KMS-11 (cell line): ENCODE results near the gene ACSL1.

ENCODE experiments used
- H2AFZ ChIP-seq: fragments of 200-600 bp; sonication (generic); 2 replicates; pipeline ENCODE4 v1.6.1; 2016; ENCODE audit warnings: antibody characterized with exemption, mixed run types, low read depth
- H3K27ac ChIP-seq: fragments of 200-600 bp; sonication (generic); 2 replicates; pipeline ENCODE4 v1.6.1; 2016; ENCODE audit warnings: mild to moderate bottlenecking, mixed run types
- H3K27me3 ChIP-seq: fragments of 200-600 bp; sonication (generic); 2 replicates; pipeline ENCODE4 v1.6.1; 2017; ENCODE audit warnings: mild to moderate bottlenecking, low read depth, mixed run types, moderate library complexity; ENCODE audit not compliant: insufficient read depth
- H3K36me3 ChIP-seq: fragments of 200-600 bp; sonication (generic); 2 replicates; pipeline ENCODE4 v1.6.1; 2017; ENCODE audit warnings: mild to moderate bottlenecking, mixed run types; ENCODE audit not compliant: insufficient read depth
- H3K4me1 ChIP-seq: fragments of 200-600 bp; sonication (generic); 2 replicates; pipeline ENCODE4 v1.6.1; 2016; ENCODE audit warnings: mild to moderate bottlenecking, low read depth, mixed run types; ENCODE audit not compliant: poor library complexity, severe bottlenecking
- H3K4me2 ChIP-seq: fragments of 200-600 bp; sonication (generic); 2 replicates; pipeline ENCODE4 v1.7.0; 2016; ENCODE audit warnings: mild to moderate bottlenecking, mixed run types
- H3K4me3 ChIP-seq: fragments of 200-600 bp; sonication (generic); IDR thresholded peaks from 2 replicates; pipeline ENCODE4 v1.6.1; 2017; ENCODE audit warnings: low read depth, low read length, mixed read lengths; ENCODE audit not compliant: insufficient read depth
- H3K79me2 ChIP-seq: fragments of 200-600 bp; sonication (generic); 2 replicates; pipeline ENCODE4 v1.6.1; 2016; ENCODE audit warnings: low read depth, mixed run types; ENCODE audit not compliant: insufficient read depth
- H3K9ac ChIP-seq: fragments of 200-600 bp; sonication (generic); 2 replicates; pipeline ENCODE4 v1.6.1; 2016; ENCODE audit warnings: mild to moderate bottlenecking, mixed run types
- H4K20me1 ChIP-seq: fragments of 200-600 bp; sonication (generic); 2 replicates; pipeline ENCODE4 v1.6.1; 2016; ENCODE audit warnings: mild to moderate bottlenecking, mixed run types; ENCODE audit not compliant: insufficient read depth
- TF ChIP-seq, protein P1 (sequence below): fragments of 200-600 bp; sonication (generic); conservative IDR thresholded peaks from 2 replicates; pipeline ENCODE4 v1.6.1; 2017; ENCODE audit warnings: low read depth, mild to moderate bottlenecking, antibody characterized with exemption, low read length, moderate library complexity, mixed read lengths

ACSL1 gene

GRCh38 chr4:184727430-184727829 lies 98.3 kb downstream of the ACSL1 start:
- TF ChIP-seq, protein P1, sequence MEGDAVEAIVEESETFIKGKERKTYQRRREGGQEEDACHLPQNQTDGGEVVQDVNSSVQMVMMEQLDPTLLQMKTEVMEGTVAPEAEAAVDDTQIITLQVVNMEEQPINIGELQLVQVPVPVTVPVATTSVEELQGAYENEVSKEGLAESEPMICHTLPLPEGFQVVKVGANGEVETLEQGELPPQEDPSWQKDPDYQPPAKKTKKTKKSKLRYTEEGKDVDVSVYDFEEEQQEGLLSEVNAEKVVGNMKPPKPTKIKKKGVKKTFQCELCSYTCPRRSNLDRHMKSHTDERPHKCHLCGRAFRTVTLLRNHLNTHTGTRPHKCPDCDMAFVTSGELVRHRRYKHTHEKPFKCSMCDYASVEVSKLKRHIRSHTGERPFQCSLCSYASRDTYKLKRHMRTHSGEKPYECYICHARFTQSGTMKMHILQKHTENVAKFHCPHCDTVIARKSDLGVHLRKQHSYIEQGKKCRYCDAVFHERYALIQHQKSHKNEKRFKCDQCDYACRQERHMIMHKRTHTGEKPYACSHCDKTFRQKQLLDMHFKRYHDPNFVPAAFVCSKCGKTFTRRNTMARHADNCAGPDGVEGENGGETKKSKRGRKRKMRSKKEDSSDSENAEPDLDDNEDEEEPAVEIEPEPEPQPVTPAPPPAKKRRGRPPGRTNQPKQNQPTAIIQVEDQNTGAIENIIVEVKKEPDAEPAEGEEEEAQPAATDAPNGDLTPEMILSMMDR, result no peak
- Histone ChIP-seq H4K20me1 (no peaks in the 10 kb centered on the region), H3K27ac (no peak overlapping the region), H3K79me2 (peaks cover 81% of the 10 kb centered on the region), H3K36me3 (peaks cover 28% of the 10 kb centered on the region; the same call in 1 of the 2 replicates), H3K4me3 (no peak overlapping the region), H3K4me1 (peaks cover 36% of the 10 kb centered on the region), H3K4me2 (no peak overlapping the region), H2AFZ (no peak overlapping the region), H3K27me3 (no peaks in the 10 kb centered on the region), H3K9ac (no peak overlapping the region)

- Histone ChIP-seq H3K9ac (no peak overlapping the region), H3K4me2 (no peak overlapping the region), H3K36me3 (peaks cover 23% of the 10 kb centered on the region; the same call in 1 of the 2 replicates)
Observed at GRCh38 chr4:184722798-184723197, 103.0 kb downstream of the ACSL1 start.

GRCh38 chr4:184721254-184721653 lies 104.5 kb downstream of the ACSL1 start:
- Histone ChIP-seq H3K9ac (no peak overlapping the region), H3K27ac (no peak overlapping the region), H4K20me1 (no peaks in the 10 kb centered on the region), H3K4me2 (no peak overlapping the region), H3K27me3 (no peaks in the 10 kb centered on the region), H3K36me3 (peaks cover 19% of the 10 kb centered on the region; the same call in 1 of the 2 replicates), H3K4me1 (peaks cover 11% of the 10 kb centered on the region), H3K4me3 (no peak overlapping the region), H3K79me2 (peaks cover 61% of the 10 kb centered on the region), H2AFZ (no peak overlapping the region)
- TF ChIP-seq, protein P1, result no peak

More at GRCh38 chr4:184722798-184723197, 103.0 kb downstream of the ACSL1 start:
- H3K4me3 ChIP-seq, result no peak overlapping the region
- H2AFZ ChIP-seq, result no peak overlapping the region
- peaks cover 11% of the 10 kb centered on the region for H3K4me1 ChIP-seq
- no peak overlapping the region for H3K27ac ChIP-seq
- TF ChIP-seq, protein P1, result peak; percentile 51
- peaks cover 74% of the 10 kb centered on the region for H3K79me2 ChIP-seq
- H3K27me3 ChIP-seq, result no peaks in the 10 kb centered on the region
- H4K20me1 ChIP-seq, result no peaks in the 10 kb centered on the region

DNA sequence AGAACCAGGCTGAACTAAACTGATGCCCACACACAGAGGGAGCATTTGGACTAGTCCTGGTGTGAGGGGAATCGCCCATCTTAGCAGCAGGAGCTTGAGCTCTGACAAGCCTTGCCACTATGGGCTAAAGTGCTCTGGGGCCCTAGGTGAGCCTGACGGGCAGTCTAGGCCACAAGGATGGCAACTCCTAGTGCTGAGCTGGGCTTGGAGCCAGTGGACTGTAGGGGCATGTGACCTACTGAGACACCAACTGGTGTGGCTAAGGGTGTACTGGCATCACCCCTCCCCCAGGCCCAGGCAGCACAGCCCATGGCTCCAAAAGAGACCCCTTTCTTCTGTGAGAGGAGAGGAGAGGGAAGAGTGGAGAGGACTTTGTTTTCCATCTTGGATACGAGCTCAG lies 106.4 kb downstream of the ACSL1 start:
- H3K79me2 ChIP-seq, result peaks cover 45% of the 10 kb centered on the region
- H4K20me1 ChIP-seq, result no peaks in the 10 kb centered on the region
- H3K9ac ChIP-seq, result no peak overlapping the region
- peaks cover 11% of the 10 kb centered on the region for H3K4me1 ChIP-seq
- TF ChIP-seq, protein P1, result no peak
- H3K4me2 ChIP-seq, result no peak overlapping the region
- H3K27me3 ChIP-seq, result no peaks in the 10 kb centered on the region
- no peak overlapping the region for H2AFZ ChIP-seq
- peaks cover 23% of the 10 kb centered on the region; the same call in 1 of the 2 replicates for H3K36me3 ChIP-seq
- H3K4me3 ChIP-seq, result no peak overlapping the region
- no peak overlapping the region for H3K27ac ChIP-seq
